Measurements from ENCODE around the gene PNKD. TPM values are rescaled to one million over a fixed set of nuclear protein-coding genes. Genes with fewer than 3 reads are reported as not detected.

PNKD gene
- total RNA-seq, 2 experiments from 2014 or later = 66.3 to 74.5 TPM

DNA sequence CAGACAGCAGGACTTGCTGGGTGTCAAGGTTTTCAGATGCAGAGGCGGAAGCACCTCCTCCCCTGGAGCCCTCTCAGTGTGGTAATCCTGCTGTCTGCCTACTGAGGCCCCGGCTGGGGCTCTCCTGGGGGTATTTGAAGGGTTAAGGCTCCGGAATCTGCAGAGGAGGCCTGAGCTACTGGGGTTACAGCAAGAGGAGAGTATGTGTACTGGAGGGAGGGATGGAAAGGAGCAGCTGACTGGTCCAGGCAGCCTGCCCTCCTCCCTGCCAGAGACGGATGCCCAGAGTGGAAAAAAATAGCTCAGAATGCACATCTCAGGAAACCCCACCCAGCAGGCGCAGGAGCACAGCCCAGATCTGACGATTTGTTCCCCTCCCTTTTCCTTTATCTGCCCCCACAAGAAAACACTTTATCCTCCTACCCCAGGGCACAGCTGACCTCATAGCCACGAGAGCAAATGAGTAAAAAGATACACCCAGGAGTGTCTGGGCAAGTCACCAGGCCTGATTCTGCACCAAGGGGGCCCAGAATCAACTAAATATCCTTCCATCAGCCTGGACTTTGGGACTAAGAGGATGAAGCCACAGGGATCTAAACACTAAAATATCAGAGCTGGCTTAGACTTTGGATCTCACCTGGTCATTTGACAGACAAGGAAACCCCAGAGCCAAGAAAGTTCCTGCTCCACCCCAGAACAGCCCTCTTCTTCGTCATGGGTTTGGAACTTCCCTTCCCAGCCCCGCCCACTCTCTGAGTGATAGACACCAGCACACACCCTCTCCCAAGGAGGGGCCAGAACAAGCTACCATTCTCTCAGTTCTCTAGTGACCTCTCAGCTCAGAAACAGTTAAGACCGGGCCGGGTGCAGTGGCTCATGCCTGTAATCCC is 16.5 kb downstream of the PNKD start:
- Histone ChIP-seq H3K4me1 (ENCODE audit: insufficient read depth, low read length, poor library complexity, severe bottlenecking) (peaks cover 63% of the 10 kb centered on the region), H3K9me3 (ENCODE audit: low read length) (no peaks in the 10 kb centered on the region), H3K79me2 (ENCODE audit: insufficient read depth, low read depth, low read length) (peaks cover 58% of the 10 kb centered on the region), H2AFZ (ENCODE audit: low read length) (no peak overlapping the region), H3K9me2 (ENCODE audit: insufficient read depth, low read length) (no peaks in the 10 kb centered on the region), H3K4me3 (ENCODE audit: low read depth, low read length, poor library complexity, severe bottlenecking) (peak overlapping the region; percentile 59), H3K27ac (ENCODE audit: low read depth, low read length, poor library complexity, severe bottlenecking) (peak overlapping the region; percentile 59), H3K36me3 (ENCODE audit: insufficient read depth, low read length) (peaks cover 18% of the 10 kb centered on the region; the same call in 1 of the 2 replicates), H3K4me2 (ENCODE audit: low read length) (peak overlapping the region; percentile 75), H4K20me1 (ENCODE audit: insufficient read depth, low read length) (no peaks in the 10 kb centered on the region)
- intact Hi-C loops (cut with micrococcal nuclease; ENCODE audit: unreplicated experiment) = loop anchor here (1.0 kb wide), 1 partner anchor 15 kb away; no protein-coding TSS in a partner anchor
- BruUV-seq (replicated peaks) = no TSS peak
- POLR2A ChIA-PET = interaction anchor here (0.6 to 3.8 kb wide), 13 partner anchors 11 to 371 kb away, joined by 3 to 35 read pairs (median 4); partner anchors contain the start of genes AAMP, CTDSP1 and PNKD
- CTCF ChIA-PET (ENCODE audit: unreplicated experiment) = interaction anchor here (0.5 to 2.5 kb wide), 8 partner anchors 13 to 115 kb away, joined by 3 to 9 read pairs (median 4); no protein-coding TSS in a partner anchor
- TF ChIP-seq, protein P1, sequence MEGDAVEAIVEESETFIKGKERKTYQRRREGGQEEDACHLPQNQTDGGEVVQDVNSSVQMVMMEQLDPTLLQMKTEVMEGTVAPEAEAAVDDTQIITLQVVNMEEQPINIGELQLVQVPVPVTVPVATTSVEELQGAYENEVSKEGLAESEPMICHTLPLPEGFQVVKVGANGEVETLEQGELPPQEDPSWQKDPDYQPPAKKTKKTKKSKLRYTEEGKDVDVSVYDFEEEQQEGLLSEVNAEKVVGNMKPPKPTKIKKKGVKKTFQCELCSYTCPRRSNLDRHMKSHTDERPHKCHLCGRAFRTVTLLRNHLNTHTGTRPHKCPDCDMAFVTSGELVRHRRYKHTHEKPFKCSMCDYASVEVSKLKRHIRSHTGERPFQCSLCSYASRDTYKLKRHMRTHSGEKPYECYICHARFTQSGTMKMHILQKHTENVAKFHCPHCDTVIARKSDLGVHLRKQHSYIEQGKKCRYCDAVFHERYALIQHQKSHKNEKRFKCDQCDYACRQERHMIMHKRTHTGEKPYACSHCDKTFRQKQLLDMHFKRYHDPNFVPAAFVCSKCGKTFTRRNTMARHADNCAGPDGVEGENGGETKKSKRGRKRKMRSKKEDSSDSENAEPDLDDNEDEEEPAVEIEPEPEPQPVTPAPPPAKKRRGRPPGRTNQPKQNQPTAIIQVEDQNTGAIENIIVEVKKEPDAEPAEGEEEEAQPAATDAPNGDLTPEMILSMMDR (conservative IDR thresholded peaks at IDR 0.05; ENCODE audit: low read length) = no peak
- TF ChIP-seq EZH2phosphoT487 (IDR thresholded peaks at IDR 0.05; ENCODE audit: borderline replicate concordance, low read depth, low read length) = no peak
- DNase-seq (ENCODE audit: low spot score) = peak; percentile 78

DNA sequence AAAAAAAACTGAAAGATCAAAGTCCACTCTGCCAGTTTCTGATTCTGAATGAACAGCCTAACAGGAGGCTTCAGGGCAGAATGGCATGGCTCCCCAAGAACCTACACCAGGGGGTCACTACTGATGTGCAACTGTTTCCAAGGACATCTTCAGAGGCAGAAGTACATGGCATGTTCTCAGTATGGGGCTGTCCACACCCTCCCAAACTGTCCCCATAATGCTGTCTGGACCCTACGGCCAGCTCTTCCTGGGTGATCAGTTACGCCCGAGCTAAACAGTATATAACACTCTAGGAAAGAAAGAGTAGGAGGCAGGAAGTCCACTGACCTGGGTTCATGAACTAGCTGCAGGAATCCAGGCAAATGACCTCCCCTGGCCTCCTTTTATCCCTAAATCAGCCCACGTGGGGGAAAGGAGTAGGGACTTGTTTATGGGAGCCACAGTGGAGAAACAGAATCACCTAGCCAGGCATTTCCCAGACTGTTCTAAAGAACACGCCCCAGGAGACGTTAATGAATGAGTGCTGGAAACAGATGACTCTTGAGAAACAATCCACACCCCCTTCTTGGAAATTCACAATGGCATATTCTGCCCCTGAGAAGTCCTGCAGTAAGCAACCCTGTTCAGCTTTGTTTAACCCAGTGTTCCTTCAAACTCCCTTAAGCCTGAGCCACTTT is 19.5 kb downstream of the PNKD start:
- ChIA-PET CTCF (ENCODE audit: unreplicated experiment) (interaction anchor here (1.2 to 3.3 kb wide), 3 partner anchors 12 to 17 kb away, joined by 6 to 17 read pairs (median 11); no protein-coding TSS in a partner anchor), POLR2A (interaction anchor here (0.5 to 2.7 kb wide), 14 partner anchors 14 to 116 kb away, joined by 3 to 24 read pairs (median 6); partner anchors contain the start of genes AAMP, CATIP and PNKD)
- no peaks in the 10 kb centered on the region for H3K9me3 ChIP-seq (ENCODE audit: low read length)
- BruUV-seq (replicated peaks) = no TSS peak
- no peaks in the 10 kb centered on the region for H3K9me2 ChIP-seq (ENCODE audit: insufficient read depth, low read length)
- peak overlapping the region; percentile 7; the same call in 1 of the 2 replicates for H2AFZ ChIP-seq (ENCODE audit: low read length)
- peaks cover 81% of the 10 kb centered on the region for H3K4me1 ChIP-seq (ENCODE audit: insufficient read depth, low read length, poor library complexity, severe bottlenecking)
- peak overlapping the region; percentile 91 for H3K27ac ChIP-seq (ENCODE audit: low read depth, low read length, poor library complexity, severe bottlenecking)
- no peak for TF ChIP-seq EZH2phosphoT487 (IDR thresholded peaks at IDR 0.05; ENCODE audit: borderline replicate concordance, low read depth, low read length)
- TF ChIP-seq, protein P1 (conservative IDR thresholded peaks at IDR 0.05; ENCODE audit: low read length) = no peak
- peak overlapping the region; percentile 89 for H3K4me3 ChIP-seq (ENCODE audit: low read depth, low read length, poor library complexity, severe bottlenecking)
- H3K79me2 ChIP-seq (ENCODE audit: insufficient read depth, low read depth, low read length) = peaks cover 58% of the 10 kb centered on the region
- intact Hi-C loops (cut with micrococcal nuclease; ENCODE audit: unreplicated experiment) = loop anchor here (2.0 to 5.0 kb wide), 2 partner anchors 71 to 178 kb away; no protein-coding TSS in a partner anchor
- DNase-seq (ENCODE audit: low spot score) = no peak
- no peaks in the 10 kb centered on the region for H4K20me1 ChIP-seq (ENCODE audit: insufficient read depth, low read length)
- peak overlapping the region; percentile 94 for H3K4me2 ChIP-seq (ENCODE audit: low read length)
- no peaks in the 10 kb centered on the region for H3K36me3 ChIP-seq (ENCODE audit: insufficient read depth, low read length)
